Uterus (tissue), 2 donors: Measurements from ENCODE around the gene MDM4.

ENCODE experiments used
- CTCF ChIP-seq, 4 experiments: fragments of 200-600 bp in 2 of 4; fragments of 450-650 bp in 2 of 4; sonication (generic) in 2 of 4; IDR thresholded peaks; one replicate each; pipeline ENCODE4 v1.5.1; 2016 to 2019; ENCODE audit warnings: antibody characterized with exemption in 4 of 4, mild to moderate bottlenecking in 2 of 4, moderate library complexity in 1 of 4
- POLR2A ChIP-seq, 2 donors: fragments of 450-650 bp; IDR thresholded peaks; one replicate each; pipeline ENCODE4 v1.6.1; 2016; ENCODE audit warnings: antibody characterized with exemption in 2 of 2, mild to moderate bottlenecking in 1 of 2, moderate library complexity in 1 of 2

DNA sequence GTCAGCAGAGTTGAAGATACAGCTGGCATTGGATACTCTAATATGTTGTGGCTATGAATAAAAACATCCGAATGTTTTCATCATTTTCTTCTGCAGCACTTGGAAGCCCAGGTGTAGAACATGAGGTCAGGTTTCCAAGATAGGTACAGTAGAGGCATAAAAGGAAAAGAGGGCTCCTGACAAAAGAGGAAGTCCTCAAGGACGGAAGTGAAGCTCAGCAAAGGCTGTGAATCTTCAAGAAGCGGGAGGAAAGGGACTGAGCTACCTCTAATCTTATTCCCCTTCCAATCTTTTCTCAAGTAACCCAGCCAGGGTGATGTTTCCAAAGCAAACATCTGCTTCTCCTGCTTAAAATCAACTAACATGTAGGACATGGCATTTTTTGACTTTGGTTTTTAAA lies 17.2 kb upstream of the MDM4 start:
- no peak for TF ChIP-seq CTCF (IDR thresholded peaks at IDR 0.05)
- TF ChIP-seq POLR2A (IDR thresholded peaks at IDR 0.05): no peak
